ENCODE measurements around the gene RGS7. TPM values are rescaled to one million over a fixed set of nuclear protein-coding genes. Genes with fewer than 3 reads are reported as not detected.

The RGS7 gene
- polyA plus RNA-seq, 1 donor from 2014 or later: 24.2 TPM

GRCh38 chr1:241181471-241181870 lies 175.5 kb downstream of the RGS7 start:
- no peak overlapping the region for H3K9ac ChIP-seq (ENCODE audit: low read length)
- H3K4me2 ChIP-seq (ENCODE audit: low read length): no peak overlapping the region
- H4K20me1 ChIP-seq (ENCODE audit: insufficient read depth): no peaks in the 10 kb centered on the region
- no peak overlapping the region for H3K27ac ChIP-seq (ENCODE audit: low read length)
- H3F3A ChIP-seq (ENCODE audit: insufficient read depth, low read length, poor library complexity, severe bottlenecking): no peaks in the 10 kb centered on the region
- H2AFZ ChIP-seq (ENCODE audit: low read depth, low read length): no peak overlapping the region
- no peaks in the 10 kb centered on the region for H3K9me3 ChIP-seq (ENCODE audit: low read length)
- no peaks in the 10 kb centered on the region for H3K27me3 ChIP-seq (ENCODE audit: insufficient read depth, low read depth, low read length)
- H3K9me2 ChIP-seq (ENCODE audit: insufficient read depth, low read length): no peaks in the 10 kb centered on the region
- no peaks in the 10 kb centered on the region for H3K79me2 ChIP-seq (replicated peaks; ENCODE audit: insufficient read depth, low read length)
- H3K4me3 ChIP-seq (ENCODE audit: low read length): no peak overlapping the region
- TF ChIP-seq REST (IDR thresholded peaks at IDR 0.05; ENCODE audit: borderline replicate concordance) (no peak), SMC3 (conservative IDR thresholded peaks at IDR 0.05; ENCODE audit: poor library complexity) (no peak), CTCF (IDR thresholded peaks at IDR 0.05; ENCODE audit: poor library complexity, severe bottlenecking) (no peak), EP300 (conservative IDR thresholded peaks at IDR 0.05; ENCODE audit: poor library complexity, severe bottlenecking) (no peak), POLR2AphosphoS5 (IDR thresholded peaks at IDR 0.05) (no peak), MXI1 (conservative IDR thresholded peaks at IDR 0.05; ENCODE audit: poor library complexity, severe bottlenecking) (no peak), RAD21 (conservative IDR thresholded peaks at IDR 0.05) (no peak), EZH2 (IDR thresholded peaks at IDR 0.05; ENCODE audit: borderline replicate concordance, insufficient read depth, low read length, poor library complexity, severe bottlenecking) (no peak), TAF1 (IDR thresholded peaks at IDR 0.05; ENCODE audit: low read depth) (no peak)
- H3K36me3 ChIP-seq (ENCODE audit: insufficient read depth, low read length): no peaks in the 10 kb centered on the region

GRCh38 chr1:241180569-241180968 lies 176.4 kb downstream of the RGS7 start:
- H3K27me3 ChIP-seq (ENCODE audit: insufficient read depth, low read depth, low read length): no peaks in the 10 kb centered on the region
- no peaks in the 10 kb centered on the region for H4K20me1 ChIP-seq (ENCODE audit: insufficient read depth)
- no peaks in the 10 kb centered on the region for H3F3A ChIP-seq (ENCODE audit: insufficient read depth, low read length, poor library complexity, severe bottlenecking)
- no peaks in the 10 kb centered on the region for H3K36me3 ChIP-seq (ENCODE audit: insufficient read depth, low read length)
- H3K4me3 ChIP-seq (ENCODE audit: low read length): no peak overlapping the region
- H3K9ac ChIP-seq (ENCODE audit: low read length): no peak overlapping the region
- H3K27ac ChIP-seq (ENCODE audit: low read length): no peak overlapping the region
- H3K4me2 ChIP-seq (ENCODE audit: low read length): no peak overlapping the region
- H2AFZ ChIP-seq (ENCODE audit: low read depth, low read length): no peak overlapping the region
- no peak for TF ChIP-seq MXI1 (conservative IDR thresholded peaks at IDR 0.05; ENCODE audit: poor library complexity, severe bottlenecking)
- no peak for TF ChIP-seq EZH2 (IDR thresholded peaks at IDR 0.05; ENCODE audit: borderline replicate concordance, insufficient read depth, low read length, poor library complexity, severe bottlenecking)
- no peak for TF ChIP-seq CTCF (IDR thresholded peaks at IDR 0.05; ENCODE audit: poor library complexity, severe bottlenecking)
- no peak for TF ChIP-seq RAD21 (conservative IDR thresholded peaks at IDR 0.05)
- TF ChIP-seq REST (IDR thresholded peaks at IDR 0.05; ENCODE audit: borderline replicate concordance): no peak
- no peak for TF ChIP-seq TAF1 (IDR thresholded peaks at IDR 0.05; ENCODE audit: low read depth)
- no peak for TF ChIP-seq SMC3 (conservative IDR thresholded peaks at IDR 0.05; ENCODE audit: poor library complexity)
- no peak for TF ChIP-seq EP300 (conservative IDR thresholded peaks at IDR 0.05; ENCODE audit: poor library complexity, severe bottlenecking)
- TF ChIP-seq POLR2AphosphoS5 (IDR thresholded peaks at IDR 0.05): no peak
- H3K9me2 ChIP-seq (ENCODE audit: insufficient read depth, low read length): no peaks in the 10 kb centered on the region
- H3K9me3 ChIP-seq (ENCODE audit: low read length): no peaks in the 10 kb centered on the region
- no peaks in the 10 kb centered on the region for H3K79me2 ChIP-seq (replicated peaks; ENCODE audit: insufficient read depth, low read length)
